SK-N-SH (cell line): ENCODE data around the gene RELT.

Source experiments
- JUND ChIP-seq: IDR thresholded peaks from 2 replicates; pipeline ENCODE4 v1.4.0; 2012
- POLR2AphosphoS5 ChIP-seq: IDR thresholded peaks from 2 replicates; pipeline ENCODE4 v1.6.1; 2012; ENCODE audit warnings: low read depth, low read length
- TCF12 ChIP-seq: IDR thresholded peaks from 2 replicates; pipeline ENCODE4 v1.4.0; 2012
- TF ChIP-seq, protein P1 (sequence below): fragments of 200-600 bp; sonication (generic); IDR thresholded peaks from 2 replicates; pipeline ENCODE4 v1.6.1; 2017; ENCODE audit warnings: antibody characterized with exemption, mild to moderate bottlenecking, moderate library complexity

DNA sequence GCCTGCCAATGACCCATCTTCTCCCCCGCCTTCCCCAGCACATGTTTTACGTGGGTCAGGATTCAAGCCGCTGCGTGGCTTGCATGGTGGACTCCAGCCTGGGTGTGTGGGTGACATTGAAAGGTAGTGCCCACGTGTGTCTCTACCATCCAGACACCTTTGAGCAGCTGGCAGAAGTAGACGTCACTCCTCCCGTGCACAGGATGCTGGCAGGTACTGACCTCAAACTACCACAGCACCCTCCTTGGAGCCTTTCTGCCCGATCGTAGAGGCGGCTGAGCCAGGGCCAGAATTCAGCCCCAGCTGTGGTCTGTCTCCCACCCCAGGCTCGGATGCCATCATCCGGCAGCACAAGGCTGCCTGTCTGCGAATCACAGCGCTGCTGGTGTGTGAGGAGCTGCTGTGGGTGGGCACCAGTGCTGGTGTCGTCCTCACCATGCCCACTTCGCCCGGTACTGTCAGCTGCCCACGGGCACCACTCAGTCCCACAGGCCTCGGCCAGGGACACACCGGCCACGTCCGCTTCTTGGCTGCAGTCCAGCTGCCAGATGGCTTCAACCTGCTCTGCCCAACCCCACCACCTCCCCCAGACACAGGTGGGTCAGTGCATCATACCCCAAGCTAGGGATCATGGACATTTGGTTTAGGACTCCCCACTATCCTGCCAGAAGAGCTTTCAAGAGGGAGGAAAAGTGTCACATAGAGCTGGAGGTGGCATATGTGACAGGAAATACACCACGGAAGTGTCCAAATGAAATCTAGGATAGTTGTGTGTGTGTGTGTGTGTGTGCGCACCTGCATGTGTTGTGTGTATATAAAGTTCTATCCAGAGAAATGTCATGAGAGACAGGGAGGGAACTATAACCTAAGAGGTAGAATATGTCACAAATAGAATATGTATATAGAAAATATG, 10.6 kb upstream of the RELT start:
- TF ChIP-seq JUND: no peak
- TF ChIP-seq, protein P1, sequence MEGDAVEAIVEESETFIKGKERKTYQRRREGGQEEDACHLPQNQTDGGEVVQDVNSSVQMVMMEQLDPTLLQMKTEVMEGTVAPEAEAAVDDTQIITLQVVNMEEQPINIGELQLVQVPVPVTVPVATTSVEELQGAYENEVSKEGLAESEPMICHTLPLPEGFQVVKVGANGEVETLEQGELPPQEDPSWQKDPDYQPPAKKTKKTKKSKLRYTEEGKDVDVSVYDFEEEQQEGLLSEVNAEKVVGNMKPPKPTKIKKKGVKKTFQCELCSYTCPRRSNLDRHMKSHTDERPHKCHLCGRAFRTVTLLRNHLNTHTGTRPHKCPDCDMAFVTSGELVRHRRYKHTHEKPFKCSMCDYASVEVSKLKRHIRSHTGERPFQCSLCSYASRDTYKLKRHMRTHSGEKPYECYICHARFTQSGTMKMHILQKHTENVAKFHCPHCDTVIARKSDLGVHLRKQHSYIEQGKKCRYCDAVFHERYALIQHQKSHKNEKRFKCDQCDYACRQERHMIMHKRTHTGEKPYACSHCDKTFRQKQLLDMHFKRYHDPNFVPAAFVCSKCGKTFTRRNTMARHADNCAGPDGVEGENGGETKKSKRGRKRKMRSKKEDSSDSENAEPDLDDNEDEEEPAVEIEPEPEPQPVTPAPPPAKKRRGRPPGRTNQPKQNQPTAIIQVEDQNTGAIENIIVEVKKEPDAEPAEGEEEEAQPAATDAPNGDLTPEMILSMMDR: no peak
- no peak for TF ChIP-seq TCF12
- TF ChIP-seq POLR2AphosphoS5: no peak
